ENCODE results near the gene LTN1.
A peak's percentile ranks its signal among the peaks of the same experiment; 100 is the strongest.
"Not testable (repeated sequence)": the region's sequence is repeated elsewhere in the genome, so short reads cannot be mapped to it uniquely, and the experiment has no call there.

LTN1 gene, protein sequence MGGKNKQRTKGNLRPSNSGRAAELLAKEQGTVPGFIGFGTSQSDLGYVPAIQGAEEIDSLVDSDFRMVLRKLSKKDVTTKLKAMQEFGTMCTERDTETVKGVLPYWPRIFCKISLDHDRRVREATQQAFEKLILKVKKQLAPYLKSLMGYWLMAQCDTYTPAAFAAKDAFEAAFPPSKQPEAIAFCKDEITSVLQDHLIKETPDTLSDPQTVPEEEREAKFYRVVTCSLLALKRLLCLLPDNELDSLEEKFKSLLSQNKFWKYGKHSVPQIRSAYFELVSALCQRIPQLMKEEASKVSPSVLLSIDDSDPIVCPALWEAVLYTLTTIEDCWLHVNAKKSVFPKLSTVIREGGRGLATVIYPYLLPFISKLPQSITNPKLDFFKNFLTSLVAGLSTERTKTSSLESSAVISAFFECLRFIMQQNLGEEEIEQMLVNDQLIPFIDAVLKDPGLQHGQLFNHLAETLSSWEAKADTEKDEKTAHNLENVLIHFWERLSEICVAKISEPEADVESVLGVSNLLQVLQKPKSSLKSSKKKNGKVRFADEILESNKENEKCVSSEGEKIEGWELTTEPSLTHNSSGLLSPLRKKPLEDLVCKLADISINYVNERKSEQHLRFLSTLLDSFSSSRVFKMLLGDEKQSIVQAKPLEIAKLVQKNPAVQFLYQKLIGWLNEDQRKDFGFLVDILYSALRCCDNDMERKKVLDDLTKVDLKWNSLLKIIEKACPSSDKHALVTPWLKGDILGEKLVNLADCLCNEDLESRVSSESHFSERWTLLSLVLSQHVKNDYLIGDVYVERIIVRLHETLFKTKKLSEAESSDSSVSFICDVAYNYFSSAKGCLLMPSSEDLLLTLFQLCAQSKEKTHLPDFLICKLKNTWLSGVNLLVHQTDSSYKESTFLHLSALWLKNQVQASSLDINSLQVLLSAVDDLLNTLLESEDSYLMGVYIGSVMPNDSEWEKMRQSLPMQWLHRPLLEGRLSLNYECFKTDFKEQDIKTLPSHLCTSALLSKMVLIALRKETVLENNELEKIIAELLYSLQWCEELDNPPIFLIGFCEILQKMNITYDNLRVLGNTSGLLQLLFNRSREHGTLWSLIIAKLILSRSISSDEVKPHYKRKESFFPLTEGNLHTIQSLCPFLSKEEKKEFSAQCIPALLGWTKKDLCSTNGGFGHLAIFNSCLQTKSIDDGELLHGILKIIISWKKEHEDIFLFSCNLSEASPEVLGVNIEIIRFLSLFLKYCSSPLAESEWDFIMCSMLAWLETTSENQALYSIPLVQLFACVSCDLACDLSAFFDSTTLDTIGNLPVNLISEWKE (N-terminal part only)

DNA sequence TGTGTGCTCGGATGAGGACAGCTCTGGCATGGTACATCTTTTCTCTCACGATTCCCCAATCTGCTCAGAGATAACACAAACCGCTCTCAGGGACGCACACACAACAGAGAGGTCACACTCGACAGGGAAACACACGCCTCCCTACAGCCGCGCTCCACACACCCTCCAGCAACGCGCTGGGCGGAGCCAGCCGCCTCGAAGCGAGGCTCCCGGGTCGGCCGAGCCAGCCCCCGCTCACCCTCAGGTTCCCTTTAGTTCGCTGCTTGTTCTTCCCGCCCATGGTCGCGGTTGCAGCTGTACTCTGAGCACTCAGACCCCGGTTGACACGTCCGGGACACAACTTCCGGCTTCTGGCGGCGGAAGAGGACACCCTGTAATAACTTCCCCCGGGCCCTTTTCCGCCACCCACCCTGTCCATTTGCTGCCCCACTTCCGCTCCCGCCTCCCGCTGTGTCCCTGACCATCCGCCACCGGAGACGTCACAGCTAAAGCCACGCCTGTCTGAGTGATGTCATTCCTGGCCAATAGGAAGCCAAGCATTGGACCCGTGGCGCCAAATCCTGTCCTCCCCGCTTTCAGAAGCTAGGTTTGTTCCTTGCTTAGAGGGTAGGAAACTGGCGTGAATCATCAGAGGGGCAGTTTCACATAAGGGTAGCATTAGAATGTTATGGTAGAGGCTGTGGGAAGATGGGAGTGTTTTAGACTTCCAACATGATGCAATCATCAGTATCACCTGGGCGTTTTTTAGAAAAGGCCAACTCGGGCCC is at the start of gene LTN1:
Gene LTN1, minus strand, starts transcription at position 352 of the 767 bp plus-strand sequence. Its CDS starts 72 bp downstream, at position 280.
- peak; percentile 98 for DNase-seq (ENCODE audit: low spot score)

DNA sequence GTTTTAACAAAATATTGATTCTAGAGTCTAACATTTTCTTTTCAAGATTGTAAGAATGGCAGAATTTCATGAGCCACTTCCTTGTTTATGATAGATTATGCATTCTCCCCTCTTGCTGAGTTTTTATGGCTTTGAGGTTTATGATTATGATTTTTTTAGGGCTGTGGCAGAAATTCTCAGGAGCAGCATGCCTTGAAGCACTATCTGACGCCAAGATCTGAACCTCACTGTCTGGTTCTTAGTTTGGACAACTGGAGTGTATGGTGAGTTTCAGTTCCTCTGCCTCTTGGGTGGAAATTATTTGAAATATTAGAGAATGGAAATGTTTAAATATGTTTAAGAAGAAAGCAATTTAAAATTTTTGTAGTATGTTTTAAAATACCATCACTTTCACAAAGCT is 42.0 kb upstream of the LTN1 start:
- DNase-seq (ENCODE audit: low spot score), result no peak

DNA sequence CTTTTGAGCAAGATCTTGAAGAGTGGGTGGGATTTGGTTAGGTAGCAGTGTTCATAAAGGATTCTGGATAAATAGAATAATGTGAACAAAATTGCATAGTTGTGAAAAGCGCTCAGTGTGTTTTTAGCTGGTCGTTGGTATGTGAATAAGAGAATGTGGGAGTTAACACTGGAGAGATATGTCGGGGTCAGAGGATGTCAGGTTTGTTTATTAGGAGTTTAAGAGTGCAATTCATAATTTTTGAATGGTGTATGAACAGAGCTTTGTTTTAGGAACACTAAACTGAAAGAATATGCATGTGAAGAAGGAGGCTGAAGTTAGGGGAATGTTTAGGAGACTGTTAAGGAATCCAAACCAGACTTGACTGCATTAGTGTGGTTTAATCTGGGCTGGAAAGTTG is 41.2 kb upstream of the LTN1 start:
- no peak for DNase-seq (ENCODE audit: low spot score)

DNA sequence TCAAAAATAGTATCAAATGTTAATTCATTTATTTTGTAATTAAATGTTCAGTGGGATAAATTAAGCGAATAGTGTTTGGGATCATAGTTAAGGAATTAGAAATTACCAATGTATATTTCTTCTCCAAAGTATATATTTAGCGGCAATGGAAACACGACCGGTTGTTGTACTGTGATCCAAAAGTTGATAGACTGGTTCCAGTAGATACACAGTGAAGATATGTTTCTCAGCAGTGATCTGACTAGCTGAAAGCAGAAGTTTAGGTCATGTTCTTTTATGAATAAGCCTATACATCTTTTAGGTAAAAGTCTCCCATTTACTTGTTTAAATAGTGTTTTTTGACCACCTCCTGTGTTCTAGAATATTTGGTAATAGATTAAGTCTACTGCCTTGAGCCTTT is 40.6 kb upstream of the LTN1 start:
- no peak for DNase-seq (ENCODE audit: low spot score)

DNA sequence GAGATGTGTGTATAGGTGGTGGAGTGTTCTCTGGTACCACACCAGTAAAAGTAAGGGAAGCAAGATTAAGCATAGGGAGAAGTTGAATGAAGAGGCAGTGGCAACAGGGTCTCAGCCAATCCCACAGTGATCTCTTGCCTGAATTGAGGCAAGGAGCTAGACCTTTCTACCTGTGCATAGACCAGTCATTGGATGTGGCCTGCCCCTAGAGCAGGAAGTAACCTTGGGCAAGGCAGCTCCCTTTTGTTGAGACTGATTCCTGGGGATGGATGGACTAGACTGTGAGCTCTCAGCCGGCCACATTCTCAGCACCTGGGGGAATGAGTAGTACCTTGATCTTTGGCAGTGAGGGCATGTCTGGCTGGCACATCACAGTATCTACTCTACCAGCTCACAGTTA is 38.2 kb upstream of the LTN1 start:
- DNase-seq (ENCODE audit: low spot score), result no peak

DNA sequence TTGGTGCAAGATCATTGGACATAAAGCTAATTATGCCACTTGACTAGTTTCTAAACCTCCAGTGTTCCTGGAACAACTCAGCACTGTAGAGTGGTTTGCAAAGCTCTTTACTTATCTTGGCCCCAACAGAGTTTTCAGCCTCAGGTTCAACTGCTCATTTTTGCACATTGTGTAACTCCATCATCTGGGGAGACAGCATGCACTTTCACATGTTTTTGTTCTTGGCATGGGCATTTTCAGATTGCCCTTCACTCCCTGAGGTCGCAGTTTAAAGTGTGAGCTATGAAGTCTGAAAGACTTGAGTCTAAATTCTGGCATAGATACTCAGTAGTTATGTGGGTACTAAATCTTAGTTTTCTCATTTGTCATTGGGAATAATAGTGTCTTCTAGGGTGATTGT is 36.8 kb upstream of the LTN1 start:
- no peak for DNase-seq (ENCODE audit: low spot score)

DNA sequence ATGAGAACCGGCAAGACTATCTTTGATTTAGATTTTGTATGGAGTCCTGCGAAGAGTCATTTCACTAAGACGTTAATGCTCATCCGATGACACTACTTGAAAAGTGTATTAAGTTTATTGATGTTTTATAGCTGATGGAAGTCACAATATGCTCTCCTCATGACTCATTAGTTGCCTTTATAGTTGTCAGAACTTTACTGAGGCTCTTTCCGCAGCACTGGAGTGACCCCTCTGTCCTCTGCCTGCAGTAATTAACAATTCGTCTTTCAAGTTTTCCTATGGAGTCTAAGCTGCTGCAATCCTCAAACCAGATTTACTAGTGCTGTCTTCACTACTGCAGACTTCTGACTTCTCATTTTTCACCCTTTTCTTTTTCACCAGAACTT is 32.6 kb upstream of the LTN1 start:
- DNase-seq (ENCODE audit: low spot score), result no peak

DNA sequence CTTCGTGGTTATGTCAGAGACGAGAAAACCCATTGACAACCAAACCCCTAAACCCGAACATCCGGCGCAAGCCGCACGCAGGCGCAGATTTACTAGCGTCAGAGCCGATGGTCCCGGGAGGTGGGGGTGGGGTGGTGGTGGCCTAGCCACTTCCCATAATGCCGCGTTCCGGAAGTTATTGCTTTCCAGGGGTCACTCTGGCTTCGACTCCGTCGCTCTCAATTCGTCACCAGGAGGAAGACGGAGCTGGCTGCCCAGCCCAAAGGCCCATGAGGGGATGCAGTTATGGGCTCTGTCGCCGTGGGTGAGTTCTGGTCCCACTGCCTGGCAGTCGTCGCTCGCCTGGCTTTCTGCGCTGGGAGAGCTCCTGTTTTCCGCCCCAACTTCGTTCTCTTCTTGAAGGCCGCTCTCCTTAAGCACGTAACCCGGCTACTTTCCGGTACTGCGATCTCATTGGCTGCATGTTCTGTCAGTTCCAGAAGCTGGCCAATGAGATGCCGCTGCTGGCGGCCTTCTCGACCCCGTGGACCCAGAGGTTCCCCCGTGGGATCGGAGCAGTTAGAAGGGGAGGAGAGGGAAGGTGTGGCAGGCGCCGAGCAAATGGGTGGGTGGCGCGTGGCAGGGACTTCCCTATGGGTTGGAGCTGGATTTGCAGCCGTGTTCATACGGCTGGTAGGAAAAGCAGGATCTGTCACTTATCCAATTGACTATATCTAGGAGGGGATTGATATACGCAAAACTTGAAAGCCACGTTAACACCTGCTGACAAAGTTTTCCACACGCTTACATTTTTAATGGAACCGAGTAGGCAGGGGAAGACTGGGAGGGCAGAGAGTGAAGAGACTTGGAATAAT is 32.0 kb upstream of the LTN1 start, which contains the start of gene USP16:
Gene USP16, plus strand, starts transcription at position 195 of the 854 bp plus-strand sequence. CDS start 3,246 bp downstream, outside the sequence.
- peak; percentile 98 for DNase-seq (ENCODE audit: low spot score)

DNA sequence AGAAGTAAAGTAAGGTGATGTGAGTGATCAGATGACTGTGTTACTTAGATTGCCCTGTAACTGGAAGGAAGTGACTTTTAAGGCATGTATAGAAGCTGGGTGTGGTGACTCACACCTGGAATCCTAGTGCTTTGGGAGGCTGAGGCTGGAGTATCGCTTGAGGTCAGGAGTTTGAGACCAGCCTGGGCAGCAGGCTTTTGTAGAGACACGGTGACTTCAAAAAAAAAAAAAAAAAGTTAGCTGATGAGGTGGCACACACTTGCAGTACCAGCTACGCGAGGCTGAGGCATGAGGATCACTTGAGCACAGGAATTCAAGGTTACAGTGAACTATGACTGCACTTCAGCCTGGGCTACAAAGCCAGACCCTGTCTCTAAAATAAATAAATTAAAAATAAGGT is 29.5 kb upstream of the LTN1 start:
- no peak for DNase-seq (ENCODE audit: low spot score)

DNA sequence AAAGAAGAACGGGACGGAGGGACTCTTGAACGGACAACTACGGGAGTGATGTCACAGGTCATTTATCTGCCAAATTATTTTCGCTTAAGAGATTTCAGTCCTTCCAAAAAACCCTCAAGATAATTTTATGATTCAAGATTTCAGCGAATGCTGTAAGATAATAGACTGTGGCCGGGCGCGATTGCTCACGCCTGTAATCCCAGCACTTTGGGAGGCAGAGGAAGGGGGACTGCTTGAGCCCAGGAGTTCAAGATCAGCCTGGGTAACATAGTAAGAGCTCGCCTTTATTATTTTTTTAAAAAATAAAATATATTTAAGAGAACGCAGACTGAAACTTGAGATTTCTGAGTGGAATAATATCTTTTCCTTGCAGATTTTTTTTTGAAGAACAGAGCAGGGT is 25.9 kb upstream of the LTN1 start:
- DNase-seq (ENCODE audit: low spot score), result peak; percentile 23

DNA sequence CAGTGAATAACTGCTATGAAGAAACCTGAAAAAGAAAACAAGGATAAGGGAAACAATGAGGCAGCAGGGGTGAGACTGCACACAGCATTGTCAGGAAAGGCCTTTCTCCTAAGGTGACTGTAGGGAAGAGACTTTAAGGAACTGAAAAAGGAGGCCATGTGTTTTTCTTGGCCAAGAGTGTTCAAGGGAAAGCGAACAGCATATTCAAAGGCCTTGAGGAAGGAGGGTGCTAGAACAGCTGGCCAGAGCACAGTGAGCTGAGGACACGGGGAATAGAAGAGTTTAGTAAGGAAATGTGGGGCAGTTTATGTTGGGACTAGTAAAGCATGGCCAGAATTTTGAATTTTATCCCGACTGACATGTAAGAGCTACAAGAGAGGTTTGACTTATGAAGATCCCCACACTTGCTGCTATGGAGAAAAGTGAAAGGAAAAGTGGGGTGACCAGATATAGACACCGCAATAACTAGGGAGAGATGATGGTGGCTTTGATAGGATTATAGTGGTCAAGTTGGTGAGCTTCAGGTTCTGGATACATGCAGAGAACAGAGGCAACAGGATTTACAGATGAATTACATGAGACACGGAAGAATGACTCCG is 25.1 kb upstream of the LTN1 start:
- DNase-seq (ENCODE audit: low spot score), result no peak

DNA sequence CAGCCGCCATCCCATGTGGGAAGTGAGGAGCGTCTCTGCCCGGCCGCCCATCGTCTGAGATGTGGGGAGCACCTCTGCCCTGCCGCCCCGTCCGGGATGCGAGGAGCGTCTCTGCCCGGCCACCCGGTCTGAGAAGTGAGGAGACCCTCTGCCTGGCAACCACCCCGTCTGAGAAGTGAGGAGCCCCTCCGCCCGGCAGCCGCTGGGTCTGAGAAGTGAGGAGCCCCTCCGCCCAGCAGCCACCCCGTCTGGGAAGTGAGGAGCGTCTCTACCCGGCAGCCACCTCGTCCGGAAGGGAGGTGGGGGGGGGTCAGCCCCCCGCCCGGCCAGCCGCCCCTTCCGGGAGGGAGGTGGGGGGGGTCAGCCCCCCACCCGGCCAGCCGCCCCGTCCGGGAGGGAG is 18.6 kb upstream of the LTN1 start:
- not testable (repeated sequence) for DNase-seq (ENCODE audit: low spot score)

DNA sequence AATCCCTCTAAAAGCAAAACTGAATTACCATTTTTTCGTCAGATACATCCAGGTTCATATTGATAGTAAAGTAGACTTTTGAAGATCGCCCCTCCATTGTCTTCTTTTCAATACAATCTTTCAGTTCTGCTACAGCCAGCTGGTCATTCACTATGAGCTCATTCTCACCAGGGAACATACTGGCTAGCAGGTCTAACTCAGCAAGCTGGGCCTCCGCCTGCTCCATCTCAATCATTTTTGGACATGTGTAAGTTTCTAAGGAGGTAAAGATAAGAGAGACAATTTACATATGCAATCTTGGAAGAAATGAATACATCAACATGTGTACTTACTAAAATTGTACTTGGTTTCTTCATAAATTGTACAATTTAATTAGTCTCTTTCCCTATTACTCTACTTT is 15.7 kb upstream of the LTN1 start:
- no peak for DNase-seq (ENCODE audit: low spot score)

DNA sequence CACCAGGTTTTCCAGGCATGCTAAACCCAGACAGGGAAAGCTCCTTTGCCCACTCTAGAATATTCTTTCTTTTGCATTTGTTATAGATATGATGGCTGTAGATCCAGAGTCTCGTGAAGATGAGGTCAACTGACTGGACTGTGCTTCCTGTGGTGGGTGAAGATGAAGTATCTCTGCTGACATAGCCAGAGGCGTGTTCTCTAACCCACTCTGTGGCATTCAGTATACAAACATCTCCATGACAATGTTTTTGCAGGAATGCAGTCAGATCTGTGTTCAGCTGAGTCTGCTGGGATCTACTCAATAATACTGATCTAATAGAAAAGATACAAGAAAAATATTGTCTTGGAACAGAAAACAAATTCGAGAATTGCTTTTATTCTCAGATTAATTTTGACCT is 15.1 kb upstream of the LTN1 start:
- DNase-seq (ENCODE audit: low spot score), result peak; percentile 22

DNA sequence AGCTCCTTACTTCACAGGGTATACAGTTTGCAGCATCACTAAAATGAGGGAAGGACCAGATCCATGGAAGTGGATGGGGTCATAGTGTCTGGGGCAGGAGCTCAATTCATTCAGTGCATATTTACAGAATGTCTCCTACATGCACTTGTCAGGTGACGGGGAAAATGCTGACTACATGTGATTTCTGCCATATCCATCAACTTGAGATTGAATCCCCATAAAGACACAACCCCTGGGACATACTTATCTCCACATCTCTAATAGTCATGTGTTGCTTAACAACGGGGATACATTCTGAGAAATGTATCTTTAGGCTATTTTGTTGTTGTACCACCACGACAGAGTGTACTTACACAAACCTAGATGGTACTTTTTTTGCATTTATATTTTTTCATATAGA is 14.5 kb upstream of the LTN1 start:
- DNase-seq (ENCODE audit: low spot score), result no peak

DNA sequence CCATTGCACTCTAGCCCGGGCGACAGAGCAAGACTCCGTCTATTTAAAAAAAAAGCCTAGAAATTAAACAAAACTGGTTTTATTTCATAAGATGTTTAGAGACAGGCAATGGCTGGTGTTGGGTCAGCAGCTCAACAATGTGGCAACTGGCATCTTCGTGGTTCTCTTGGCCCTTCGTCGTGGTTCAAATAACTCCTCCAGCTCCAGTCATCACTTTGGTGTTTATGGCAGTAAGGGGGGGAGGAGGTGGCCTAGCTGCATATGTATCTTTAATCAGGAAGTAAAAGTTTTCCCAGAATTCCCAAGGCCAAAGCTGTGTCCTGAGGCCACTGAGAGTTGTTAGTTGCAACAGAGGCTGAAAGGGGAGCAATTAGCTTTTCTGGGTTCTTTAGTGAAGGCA is 13.0 kb upstream of the LTN1 start:
- DNase-seq (ENCODE audit: low spot score), result no peak

DNA sequence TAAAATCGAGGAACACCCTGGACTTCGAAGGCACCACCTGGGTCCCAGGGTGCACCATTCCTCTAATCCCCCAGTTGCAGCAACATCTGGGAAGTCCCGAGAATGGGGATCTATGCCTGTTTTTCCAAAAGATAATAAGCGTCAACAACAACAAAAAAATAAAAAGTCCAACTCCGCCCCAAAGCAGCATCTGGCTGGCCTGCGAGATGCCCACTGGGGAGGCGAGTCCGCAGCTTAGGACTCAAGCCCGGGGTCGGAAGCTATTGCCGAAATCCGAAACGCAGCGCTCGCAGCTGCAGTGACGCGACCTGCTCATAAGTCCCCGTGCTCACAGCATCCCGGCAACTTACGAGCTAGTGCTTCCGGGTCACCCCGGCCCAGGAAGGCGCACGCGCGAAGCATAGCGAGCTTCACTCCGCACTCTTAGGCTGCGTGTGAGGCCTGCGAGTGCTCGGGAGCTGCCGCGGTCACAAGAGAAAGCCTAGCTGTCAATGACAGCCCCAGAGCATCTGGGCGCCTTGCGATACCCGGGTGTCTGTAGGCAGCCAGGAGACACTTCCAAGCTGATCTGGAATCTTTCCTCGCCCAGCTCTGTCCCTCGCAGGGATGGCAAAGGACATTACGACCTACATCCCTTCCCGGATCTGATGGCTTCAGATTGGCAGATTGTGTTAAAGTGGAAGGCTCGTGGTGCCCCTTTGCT is 9.9 kb upstream of the LTN1 start:
- DNase-seq (ENCODE audit: low spot score), result peak; percentile 97

DNA sequence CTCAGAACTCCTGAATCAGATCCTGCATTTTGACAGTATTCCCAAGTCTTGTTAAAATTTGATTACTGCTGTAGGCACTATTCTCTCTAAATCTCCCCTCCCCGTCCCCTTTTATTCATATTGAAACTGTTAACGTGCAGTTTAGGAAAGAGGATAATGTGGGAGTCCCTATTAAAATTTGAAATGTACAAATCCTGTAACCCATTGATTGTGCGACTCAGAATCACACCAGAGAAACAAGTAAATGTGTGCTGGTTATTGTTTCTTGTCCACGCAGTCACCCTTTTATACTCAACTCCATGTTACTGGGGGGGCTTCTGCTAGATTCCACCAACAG is 584 bp upstream of the LTN1 start:
- no peak for DNase-seq (ENCODE audit: low spot score)

DNA sequence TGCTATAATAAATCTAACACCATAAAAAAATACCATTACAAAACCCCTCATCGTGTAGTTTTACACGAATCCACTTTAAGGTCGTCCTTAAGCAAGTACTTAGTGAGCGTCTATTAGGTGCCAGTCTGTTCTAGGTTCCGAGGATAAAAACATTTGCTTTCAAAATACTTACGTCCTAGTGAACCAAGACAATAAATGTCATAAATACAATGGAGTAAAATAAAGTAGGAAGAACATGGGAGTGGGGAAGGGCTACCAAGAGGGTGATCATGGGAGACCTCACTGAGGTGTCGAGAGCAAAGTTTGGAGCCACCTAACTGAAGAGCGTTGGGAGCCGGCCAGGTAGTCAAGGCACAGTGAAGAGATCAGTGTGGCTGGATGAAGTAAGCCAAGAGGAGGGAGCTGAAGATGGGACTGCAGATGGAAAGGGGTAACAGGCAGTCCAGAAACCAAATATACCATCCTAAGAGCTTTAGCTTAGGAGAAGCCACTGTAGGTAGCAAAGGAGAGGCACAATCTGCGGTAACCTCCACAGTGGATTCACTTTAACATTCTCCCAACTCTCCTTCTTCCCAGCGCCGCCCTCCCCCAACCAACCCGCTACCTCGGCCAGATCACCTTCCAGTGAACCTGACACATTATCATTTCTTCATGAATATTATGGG is 684 bp downstream of the LTN1 start:
- DNase-seq (ENCODE audit: low spot score), result no peak

All from AG08396 (cell line).